CD4-positive, alpha-beta memory T cell (primary cell): ENCODE results near the gene GABRR2. TPM values are rescaled to one million over a fixed set of nuclear protein-coding genes. Genes with fewer than 3 reads are reported as not detected.

Source experiments
- CTCF ChIA-PET: fragments of 350-600 bp; sonication (Branson Sonifier 250); formaldehyde crosslinking; loops from one replicate; lab custom pipeline; 2021; ENCODE audit warnings: inconsistent platforms; ENCODE audit not compliant: partially characterized antibody; lab: Charles Lee
- POLR2A ChIA-PET: fragments of 350-600 bp; sonication (Branson Sonifier 250); formaldehyde crosslinking; loops from one replicate; lab custom pipeline; 2021; ENCODE audit not compliant: partially characterized antibody; lab: Charles Lee
- DNase-seq, 5 donors: peaks; one replicate each; pipeline versions ENCODE4 v3.0.0 to v3.0.0-alpha.2; 2020 to 2022; ENCODE audit warnings: mixed read lengths in 1 of 5
- H3K27ac ChIP-seq: one replicate; pipeline ENCODE4 v1.7.0; 2013; ENCODE audit warnings: low read depth, low read length
- H3K27me3 ChIP-seq: 2 replicates; pipeline ENCODE4 v1.7.0; 2013; ENCODE audit warnings: mild to moderate bottlenecking, low read length, moderate library complexity; ENCODE audit not compliant: insufficient read depth
- H3K36me3 ChIP-seq: 2 replicates; pipeline ENCODE4 v1.7.0; 2013; ENCODE audit warnings: mild to moderate bottlenecking, low read length, moderate library complexity; ENCODE audit not compliant: insufficient read depth
- H3K4me1 ChIP-seq: 2 replicates; pipeline ENCODE4 v1.7.0; 2013; ENCODE audit warnings: mild to moderate bottlenecking, low read length, moderate library complexity; ENCODE audit not compliant: insufficient read depth
- H3K4me3 ChIP-seq, 2 donors: one replicate each; pipeline ENCODE4 v1.7.0; 2013; ENCODE audit warnings: low read length in 2 of 2, mild to moderate bottlenecking in 1 of 2
- H3K9me3 ChIP-seq, 2 donors: one replicate each; pipeline ENCODE4 v1.7.0; 2013; ENCODE audit warnings: low read length in 2 of 2, control low read depth in 1 of 2; ENCODE audit not compliant: control insufficient read depth in 1 of 2
- H3K27ac Mint-ChIP-seq, 7 donors: one replicate each; pipeline ENCODE4 v1.8.0; 2020 to 2021; ENCODE audit warnings: mixed read lengths in 7 of 7, mild to moderate bottlenecking in 6 of 7, inconsistent platforms in 3 of 7, moderate library complexity in 3 of 7
- H3K27me3 Mint-ChIP-seq, 2 donors: one replicate each; pipeline ENCODE4 v1.8.0; 2020 to 2021; ENCODE audit warnings: mixed read lengths in 2 of 2
- H3K36me3 Mint-ChIP-seq, 2 donors: one replicate each; pipeline ENCODE4 v1.8.0; 2020 to 2021; ENCODE audit warnings: mixed read lengths in 2 of 2, inconsistent platforms in 1 of 2, mild to moderate bottlenecking in 1 of 2
- H3K4me1 Mint-ChIP-seq, 4 donors: one replicate each; pipeline ENCODE4 v1.8.0; 2020 to 2021; ENCODE audit warnings: mixed read lengths in 4 of 4, mild to moderate bottlenecking in 1 of 4
- H3K4me3 Mint-ChIP-seq, 8 donors: one replicate each; pipeline ENCODE4 v1.8.0; 2020 to 2021; ENCODE audit warnings: mixed read lengths in 8 of 8, mild to moderate bottlenecking in 7 of 8, moderate library complexity in 6 of 8, inconsistent platforms in 3 of 8
- H3K9me3 Mint-ChIP-seq, 8 donors: one replicate each; pipeline ENCODE4 v1.8.0; 2020 to 2021; ENCODE audit warnings: mixed read lengths in 8 of 8, mild to moderate bottlenecking in 5 of 8, inconsistent platforms in 3 of 8, moderate library complexity in 1 of 8
- intact Hi-C: fragments of 100-400 bp; cut with micrococcal nuclease; formaldehyde crosslinking; loops from one replicate; pipeline ENCODE4 v1.15.1; 2023
- polyA plus RNA-seq, 2 donors: library from polyadenylated mRNA; unstranded; fragments of 300-500 nt; fragmentation: Illumina TruSeq; gene quantifications; one replicate each; pipeline ENCODE4 v1.2.3, GENCODE V29; 2021
- total RNA-seq, 2 experiments: library from RNA; stranded (reverse); gene quantifications; one replicate each; pipeline ENCODE4 v1.2.3, GENCODE V29; 2021

GABRR2 gene
- total and polyA plus RNA-seq, 4 experiments from 2014 or later = 0.10 to 1.7 (median 1.2) TPM; not detected in 1

- Histone ChIP-seq H3K36me3 (no peaks in the 10 kb centered on the region), H3K27me3 (no peaks in the 10 kb centered on the region), H3K9me3 (no peaks in the 10 kb centered on the region), H3K4me1 (no peaks in the 10 kb centered on the region), H3K27ac (no peak overlapping the region), H3K4me3 (no peak overlapping the region)
- Mint-ChIP-seq H3K4me1 (no peaks in the 10 kb centered on the region), H3K9me3 (peaks cover 0 to 2% (median 0%) of the 10 kb centered on the region in 8 donors), H3K27me3 (peaks cover 3 to 11% of the 10 kb centered on the region in 2 donors), H3K36me3 (peaks cover 0 to 4% of the 10 kb centered on the region in 2 donors), H3K27ac (no peak overlapping the region), H3K4me3 (no peak overlapping the region)
- POLR2A ChIA-PET = no interaction called here
- intact Hi-C loops = no loop called here
- DNase-seq = no peak
- CTCF ChIA-PET = no interaction called here
These were observed 105.6 kb downstream of the GABRR2 start for GRCh38 chr6:89209457-89209856.

GRCh38 chr6:89208551-89208950, 106.5 kb downstream of the GABRR2 start:
- intact Hi-C loops = no loop called here
- H3K9me3 ChIP-seq = no peaks in the 10 kb centered on the region
- no peak overlapping the region for H3K27ac ChIP-seq
- H3K4me1 Mint-ChIP-seq = no peaks in the 10 kb centered on the region
- no peak for DNase-seq
- ChIA-PET CTCF (no interaction called here), POLR2A (no interaction called here)
- H3K27me3 ChIP-seq = no peaks in the 10 kb centered on the region
- no peak overlapping the region for H3K4me3 ChIP-seq
- H3K27me3 Mint-ChIP-seq = peaks cover 3 to 11% of the 10 kb centered on the region in 2 donors
- no peaks in the 10 kb centered on the region for H3K4me1 ChIP-seq
- H3K27ac Mint-ChIP-seq = no peak overlapping the region
- peaks cover 0 to 2% (median 0%) of the 10 kb centered on the region in 8 donors for H3K9me3 Mint-ChIP-seq
- H3K4me3 Mint-ChIP-seq = no peak overlapping the region
- no peaks in the 10 kb centered on the region for H3K36me3 ChIP-seq
- peaks cover 0 to 4% of the 10 kb centered on the region in 2 donors for H3K36me3 Mint-ChIP-seq

Other genes starting within 250 kb of the GABRR2 start
- gene PNRC1, start 234.5 kb downstream of the GABRR2 start, total RNA-seq = 100 to 1,000 TPM; 622 to 667 TPM
- 100 to 1,000 TPM; 390 to 516 TPM for gene PNRC1, start 234.5 kb downstream of the GABRR2 start, polyA plus RNA-seq
- not detected for gene SRSF12, start 197.2 kb downstream of the GABRR2 start, total RNA-seq
- gene SRSF12, start 197.2 kb downstream of the GABRR2 start, polyA plus RNA-seq = under 1 TPM; 0.06 to 0.11 TPM
- gene PM20D2, start 169.2 kb downstream of the GABRR2 start, total RNA-seq = 10 to 100 TPM; 11.4 to 11.6 TPM
- gene PM20D2, start 169.2 kb downstream of the GABRR2 start, polyA plus RNA-seq = 10 to 100 TPM in 1 of 2 donors, 1 to 10 TPM in 1; 7.8 to 11.3 TPM
- gene GABRR1, start 97.9 kb downstream of the GABRR2 start, total RNA-seq = not detected
- gene GABRR1, start 97.9 kb downstream of the GABRR2 start, polyA plus RNA-seq = not detected
- gene UBE2J1, start 37.4 kb upstream of the GABRR2 start, total RNA-seq = 10 to 100 TPM; 21.9 to 22.6 TPM
- 10 to 100 TPM; 34.1 to 53.8 TPM for gene UBE2J1, start 37.4 kb upstream of the GABRR2 start, polyA plus RNA-seq
- gene RRAGD, start 97.0 kb upstream of the GABRR2 start, total RNA-seq = 1 to 10 TPM; 5.9 to 6.8 TPM
- 1 to 10 TPM; 3.1 to 3.8 TPM for gene RRAGD, start 97.0 kb upstream of the GABRR2 start, polyA plus RNA-seq
- gene ANKRD6, start 117.9 kb upstream of the GABRR2 start, total RNA-seq = 1 to 10 TPM; 4.4 to 5.8 TPM
- gene ANKRD6, start 117.9 kb upstream of the GABRR2 start, polyA plus RNA-seq = 1 to 10 TPM; 2.8 to 4.2 TPM